PC-9 (cell line): Measurements from ENCODE around the gene HOXB5. TPM values are rescaled to one million over a fixed set of nuclear protein-coding genes. Genes with fewer than 3 reads are reported as not detected.

ENCODE experiments used
- BruUV-seq: library from RNA; stranded (reverse); fragments of 400-500 nt; replicated peaks from 2 replicates; lab custom pipeline; 2021; lab: Mats Ljungman, UMichigan
- CTCF ChIA-PET: fragments of 300-600 bp; sonication (Branson Sonifier 250); formaldehyde crosslinking; loops from one replicate; lab custom pipeline; 2022; ENCODE audit warnings: antibody characterized with exemption; lab: Charles Lee
- POLR2A ChIA-PET: fragments of 300-600 bp; sonication (Branson Sonifier 250); formaldehyde crosslinking; loops from one replicate; lab custom pipeline; 2022; ENCODE audit warnings: antibody characterized with exemption; ENCODE audit not compliant: unreplicated experiment; lab: Charles Lee
- DNase-seq, 2 experiments: peaks; one replicate each; pipeline versions ENCODE4 v3.0.0 to v3.0.0-alpha.2; 2015 to 2022; ENCODE audit warnings: mixed read lengths in 1 of 2
- H2AFZ ChIP-seq: fragments of 200-600 bp; sonication (generic); 2 replicates; pipeline ENCODE4 v1.8.1; 2017; ENCODE audit warnings: antibody characterized with exemption
- H3F3A ChIP-seq: fragments of 200-600 bp; sonication (generic); 2 replicates; pipeline ENCODE4 v1.8.1; 2017; ENCODE audit warnings: antibody characterized with exemption, mild to moderate bottlenecking, low read depth; ENCODE audit not compliant: insufficient read depth
- H3K27ac ChIP-seq: fragments of 200-600 bp; sonication (generic); 2 replicates; pipeline ENCODE4 v1.6.1; 2016; ENCODE audit warnings: mixed run types
- H3K27me3 ChIP-seq: fragments of 200-600 bp; sonication (generic); 2 replicates; pipeline ENCODE4 v1.6.1; 2016; ENCODE audit warnings: low read depth, mixed run types; ENCODE audit not compliant: insufficient read depth
- H3K36me3 ChIP-seq: fragments of 200-600 bp; sonication (generic); 2 replicates; pipeline ENCODE4 v1.6.1; 2016; ENCODE audit warnings: low read depth, mixed run types
- H3K4me1 ChIP-seq: fragments of 200-600 bp; sonication (generic); replicated peaks from 2 replicates; pipeline ENCODE4 v1.6.1; 2016; ENCODE audit warnings: mixed run types; ENCODE audit not compliant: insufficient read depth
- H3K4me2 ChIP-seq: fragments of 200-600 bp; sonication (generic); 2 replicates; pipeline ENCODE4 v1.6.1; 2017; ENCODE audit warnings: mixed run types
- H3K4me3 ChIP-seq: fragments of 200-600 bp; sonication (generic); 2 replicates; pipeline ENCODE4 v1.6.1; 2016; ENCODE audit warnings: mixed run types
- H3K79me2 ChIP-seq: fragments of 200-600 bp; sonication (generic); 2 replicates; pipeline ENCODE4 v1.6.1; 2017; ENCODE audit warnings: low read depth, mixed run types
- H3K9me2 ChIP-seq: fragments of 200-600 bp; sonication (generic); 2 replicates; pipeline ENCODE4 v1.8.1; 2017; ENCODE audit warnings: mild to moderate bottlenecking; ENCODE audit not compliant: insufficient read depth
- H3K9me3 ChIP-seq: fragments of 200-600 bp; sonication (generic); 2 replicates; pipeline ENCODE4 v1.8.1; 2016; ENCODE audit warnings: low read depth; ENCODE audit not compliant: insufficient read depth
- H4K20me1 ChIP-seq: fragments of 200-600 bp; sonication (generic); 2 replicates; pipeline ENCODE4 v1.8.1; 2017; ENCODE audit not compliant: insufficient read depth
- EZH2 ChIP-seq: fragments of 200-600 bp; sonication (generic); IDR thresholded peaks from 2 replicates; pipeline ENCODE4 v1.8.0; 2017; ENCODE audit warnings: antibody characterized with exemption, low read depth
- intact Hi-C: fragments of 100-400 bp; cut with micrococcal nuclease; formaldehyde crosslinking; loops from one replicate; pipeline ENCODE4 v1.10.0; 2022; ENCODE audit not compliant: unreplicated experiment
- total RNA-seq: library from RNA; stranded (reverse); gene quantifications from 2 replicates; pipeline ENCODE4 v1.2.3, GENCODE V29; 2021
- TF ChIP-seq, protein P1 (sequence below): fragments of 200-600 bp; sonication (generic); conservative IDR thresholded peaks from 2 replicates; pipeline ENCODE4 v1.6.1; 2017; ENCODE audit warnings: mixed run types, antibody characterized with exemption, mild to moderate bottlenecking, moderate library complexity

HOXB5 gene
- total RNA-seq, 1 experiment from 2014 or later: 12.9 TPM

- ChIA-PET POLR2A (interaction anchor here (0.7 kb wide), 2 partner anchors 23 to 347 kb away, joined by 4 to 7 read pairs; no protein-coding TSS in a partner anchor), CTCF (interaction anchor here (0.6 to 0.7 kb wide), 3 partner anchors 17 to 542 kb away, joined by 3 to 16 read pairs (median 6); no protein-coding TSS in a partner anchor)
- peak within 1 kb of the TSS; percentile 92 for H2AFZ ChIP-seq
- intact Hi-C loops: loop anchor here (10.0 kb wide), 1 partner anchor 666 kb away; the partner anchor contains the start of gene PNPO
- peak within 1 kb of the TSS; percentile 88 for H3K4me2 ChIP-seq
- H3K9me2 ChIP-seq: no peaks in the 10 kb centered on the region
- H3K27ac ChIP-seq: peak within 1 kb of the TSS; percentile 63
- peak within 1 kb of the TSS; percentile 80 for H3K4me3 ChIP-seq
- peaks cover 24% of the 10 kb centered on the region for H3K79me2 ChIP-seq
- H3K27me3 ChIP-seq: no peaks in the 10 kb centered on the region
- peaks cover 23% of the 10 kb centered on the region for H3K4me1 ChIP-seq
- H3K9me3 ChIP-seq: no peaks in the 10 kb centered on the region
- no peak for TF ChIP-seq EZH2
- TF ChIP-seq, protein P1, sequence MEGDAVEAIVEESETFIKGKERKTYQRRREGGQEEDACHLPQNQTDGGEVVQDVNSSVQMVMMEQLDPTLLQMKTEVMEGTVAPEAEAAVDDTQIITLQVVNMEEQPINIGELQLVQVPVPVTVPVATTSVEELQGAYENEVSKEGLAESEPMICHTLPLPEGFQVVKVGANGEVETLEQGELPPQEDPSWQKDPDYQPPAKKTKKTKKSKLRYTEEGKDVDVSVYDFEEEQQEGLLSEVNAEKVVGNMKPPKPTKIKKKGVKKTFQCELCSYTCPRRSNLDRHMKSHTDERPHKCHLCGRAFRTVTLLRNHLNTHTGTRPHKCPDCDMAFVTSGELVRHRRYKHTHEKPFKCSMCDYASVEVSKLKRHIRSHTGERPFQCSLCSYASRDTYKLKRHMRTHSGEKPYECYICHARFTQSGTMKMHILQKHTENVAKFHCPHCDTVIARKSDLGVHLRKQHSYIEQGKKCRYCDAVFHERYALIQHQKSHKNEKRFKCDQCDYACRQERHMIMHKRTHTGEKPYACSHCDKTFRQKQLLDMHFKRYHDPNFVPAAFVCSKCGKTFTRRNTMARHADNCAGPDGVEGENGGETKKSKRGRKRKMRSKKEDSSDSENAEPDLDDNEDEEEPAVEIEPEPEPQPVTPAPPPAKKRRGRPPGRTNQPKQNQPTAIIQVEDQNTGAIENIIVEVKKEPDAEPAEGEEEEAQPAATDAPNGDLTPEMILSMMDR: no peak
- peak; percentile 52 to 64 for DNase-seq
- H4K20me1 ChIP-seq: no peaks in the 10 kb centered on the region
- H3K36me3 ChIP-seq: no peaks in the 10 kb centered on the region
- BruUV-seq: no TSS peak
- no peaks in the 10 kb centered on the region; the same call in 1 of the 2 replicates for H3F3A ChIP-seq
These were observed 17.0 kb upstream of the HOXB5 start, which contains the start of gene HOXB7 for GRCh38 chr17:48610282-48611211. Gene HOXB7, minus strand, starts transcription at chr17:48611017. Its CDS starts 99 bp downstream, at chr17:48610918.

DNA sequence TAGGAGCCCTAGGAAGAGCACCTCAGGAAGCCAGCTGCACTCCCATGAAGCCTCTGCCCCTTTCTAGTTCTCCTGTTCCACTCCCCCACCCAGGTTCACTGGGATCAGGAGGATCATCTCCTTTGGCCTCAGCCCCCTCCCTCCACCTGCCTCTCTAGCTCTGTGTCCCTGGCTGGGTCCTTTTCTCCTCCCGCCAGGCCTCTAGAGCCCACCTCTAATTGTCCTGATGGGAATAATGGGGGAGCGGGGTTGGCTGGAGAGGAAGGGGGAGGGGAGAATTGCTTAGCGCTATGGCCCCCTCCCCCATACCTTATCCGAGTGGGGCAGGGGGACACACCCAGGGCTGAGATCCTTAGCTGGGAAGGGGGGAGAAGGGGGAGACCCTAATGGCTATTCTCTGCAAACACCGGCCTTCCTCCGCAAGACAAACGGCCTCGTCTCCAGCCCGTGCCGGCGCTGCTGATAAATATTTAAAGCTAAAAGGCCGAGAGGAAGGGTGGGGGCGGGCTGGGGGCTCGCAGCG lies 16.2 kb upstream of the HOXB5 start:
- Histone ChIP-seq H3K4me3 (peak overlapping the region; percentile 80), H3K79me2 (peaks cover 24% of the 10 kb centered on the region), H3K4me2 (peak overlapping the region; percentile 88), H3F3A (peaks cover 4% of the 10 kb centered on the region), H3K9me2 (no peaks in the 10 kb centered on the region), H3K36me3 (no peaks in the 10 kb centered on the region), H2AFZ (peak overlapping the region; percentile 92), H4K20me1 (no peaks in the 10 kb centered on the region), H3K27me3 (no peaks in the 10 kb centered on the region), H3K27ac (peak overlapping the region; percentile 63), H3K4me1 (peaks cover 29% of the 10 kb centered on the region), H3K9me3 (no peaks in the 10 kb centered on the region)
- intact Hi-C loops: loop anchor here (10.0 kb wide), 1 partner anchor 665 kb away; the partner anchor contains the start of gene PNPO
- POLR2A ChIA-PET: interaction anchor here (0.7 kb wide), 2 partner anchors 23 to 347 kb away, joined by 4 to 7 read pairs; no protein-coding TSS in a partner anchor
- TSS peak; percentile 36 for BruUV-seq
- TF ChIP-seq, protein P1: no peak
- TF ChIP-seq EZH2: no peak
- no peak for DNase-seq
- CTCF ChIA-PET: interaction anchor here (0.6 to 0.7 kb wide), 5 partner anchors 18 to 541 kb away, joined by 3 to 16 read pairs (median 6); no protein-coding TSS in a partner anchor

DNA sequence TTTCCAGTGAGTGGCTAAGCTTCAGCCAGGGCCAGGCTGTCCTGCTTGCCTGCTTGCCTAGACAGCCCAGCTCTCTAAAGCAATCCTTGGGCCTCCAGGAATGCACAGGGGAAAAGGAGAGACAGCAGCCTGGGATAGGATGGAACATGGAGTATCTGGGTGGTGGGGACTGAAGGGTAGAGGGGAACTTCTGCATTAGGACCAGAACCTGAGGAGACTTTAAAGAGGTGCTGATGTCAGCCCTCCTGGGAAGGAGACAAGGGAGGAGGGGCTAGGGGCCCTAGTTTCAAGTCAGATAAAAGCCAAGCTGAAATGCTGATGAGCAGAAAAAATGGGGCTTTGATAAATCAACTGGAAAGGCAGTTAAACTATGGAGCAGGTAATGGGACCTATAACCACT lies 15.5 kb upstream of the HOXB5 start:
- no peak for TF ChIP-seq EZH2
- TF ChIP-seq, protein P1: no peak
- CTCF ChIA-PET: interaction anchor here (0.6 kb wide), 2 partner anchors 120 to 319 kb away, joined by 3 to 8 read pairs; no protein-coding TSS in a partner anchor
- intact Hi-C loops: no loop called here
- Histone ChIP-seq H3K79me2 (peaks cover 29% of the 10 kb centered on the region), H3F3A (peaks cover 12% of the 10 kb centered on the region), H3K27me3 (no peaks in the 10 kb centered on the region), H2AFZ (no peak overlapping the region), H3K4me3 (peak overlapping the region; percentile 80; the same call in 1 of the 2 replicates), H4K20me1 (no peaks in the 10 kb centered on the region), H3K9me2 (no peaks in the 10 kb centered on the region), H3K4me2 (peak overlapping the region; percentile 88), H3K4me1 (peaks cover 29% of the 10 kb centered on the region), H3K36me3 (no peaks in the 10 kb centered on the region), H3K27ac (no peak overlapping the region), H3K9me3 (no peaks in the 10 kb centered on the region)
- no peak for DNase-seq
- POLR2A ChIA-PET: interaction anchor here (0.6 kb wide), 1 partner anchor 277 kb away, joined by 7 read pairs; no protein-coding TSS in a partner anchor
- BruUV-seq: no TSS peak
